Activated CD4-positive, alpha-beta T cell treated with anti-CD3 and anti-CD28 coated beads, Interleukin-2, amount 10 ng/mL, durations not matched to agents 7 days and 5 days (primary cell): ENCODE data around the gene SMIM35. TPM values are rescaled to one million over a fixed set of nuclear protein-coding genes. Genes with fewer than 3 reads are reported as not detected.
A peak's percentile ranks its signal among the peaks of the same experiment; 100 is the strongest.
"Not testable (repeated sequence)": the region's sequence is repeated elsewhere in the genome, so short reads cannot be mapped to it uniquely, and the experiment has no call there.

ENCODE experiments used
- CTCF ChIA-PET: fragments of 350-600 bp; sonication (Branson Sonifier 250); formaldehyde crosslinking; loops from one replicate; lab custom pipeline; 2021; ENCODE audit warnings: antibody characterized with exemption; lab: Charles Lee
- POLR2A ChIA-PET: fragments of 350-600 bp; sonication (Branson Sonifier 250); formaldehyde crosslinking; loops from one replicate; lab custom pipeline; 2021; ENCODE audit warnings: antibody characterized with exemption; lab: Charles Lee
- DNase-seq: peaks from one replicate; pipeline ENCODE4 v3.0.0-alpha.2; 2020
- H3K27ac Mint-ChIP-seq: one replicate; pipeline ENCODE4 v1.8.0; 2021; ENCODE audit warnings: mild to moderate bottlenecking, moderate library complexity, mixed read lengths
- H3K27me3 Mint-ChIP-seq: one replicate; pipeline ENCODE4 v1.8.0; 2021; ENCODE audit warnings: mixed read lengths
- H3K36me3 Mint-ChIP-seq: one replicate; pipeline ENCODE4 v1.8.0; 2021; ENCODE audit warnings: low read depth, mixed read lengths
- H3K4me1 Mint-ChIP-seq: one replicate; pipeline ENCODE4 v1.8.0; 2021; ENCODE audit warnings: mixed read lengths
- H3K4me3 Mint-ChIP-seq: one replicate; pipeline ENCODE4 v1.8.0; 2021; ENCODE audit warnings: mild to moderate bottlenecking, moderate library complexity, mixed read lengths
- H3K9me3 Mint-ChIP-seq: one replicate; pipeline ENCODE4 v1.8.0; 2021; ENCODE audit warnings: mixed read lengths
- total RNA-seq, 2 experiments: library from RNA; stranded (reverse); gene quantifications; one replicate each; pipeline ENCODE4 v1.2.3, GENCODE V29; 2021

Gene SMIM35
- total RNA-seq, 2 experiments from 2014 or later = 0.27 TPM

DNA sequence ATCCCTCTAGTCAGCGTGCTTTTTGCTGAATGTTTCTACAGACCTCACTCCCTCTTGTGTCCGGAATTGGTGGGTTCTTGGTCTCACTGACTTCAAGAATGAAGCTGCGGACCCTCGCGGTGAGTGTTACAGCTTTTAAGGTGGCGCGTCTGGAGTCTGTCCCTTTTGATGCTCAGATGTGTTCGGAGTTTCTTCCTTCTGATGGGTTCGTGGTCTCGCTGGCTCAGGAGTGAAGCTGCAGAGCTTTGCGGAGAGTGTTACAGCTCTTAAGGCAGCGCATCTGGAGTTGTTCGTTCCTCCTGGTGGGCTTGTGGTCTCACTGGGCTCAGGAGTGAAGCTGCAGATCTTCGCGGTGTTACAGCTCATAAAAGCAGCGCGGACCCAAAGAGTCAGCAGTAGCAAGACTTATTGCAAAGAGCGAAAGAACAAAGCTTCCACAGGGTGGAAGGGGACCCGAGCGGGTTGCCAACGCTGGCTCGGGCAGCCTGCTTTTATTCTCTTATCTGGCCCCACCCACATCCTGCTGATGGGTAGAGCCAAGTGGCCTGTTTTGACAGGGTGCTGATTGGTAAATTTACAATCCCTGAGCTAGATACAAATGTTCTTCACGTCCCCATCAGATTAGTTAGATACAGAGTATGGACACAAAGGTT lies 109.0 kb downstream of the SMIM35 start:
- peaks cover 39% of the 10 kb centered on the region for H3K36me3 Mint-ChIP-seq
- H3K4me3 Mint-ChIP-seq = peak overlapping the region; percentile 10
- ChIA-PET POLR2A (interaction anchor here (0.8 kb wide), 1 partner anchor 150 kb away, joined by 3 read pairs; no protein-coding TSS in a partner anchor), CTCF (interaction anchor here (1.0 to 3.1 kb wide), 6 partner anchors 10 to 57 kb away, joined by 3 to 11 read pairs (median 3); no protein-coding TSS in a partner anchor)
- not testable (repeated sequence) for H3K27me3 Mint-ChIP-seq, DNase-seq
- peaks cover 13% of the 10 kb centered on the region for H3K9me3 Mint-ChIP-seq
- peaks cover 65% of the 10 kb centered on the region for H3K4me1 Mint-ChIP-seq
- H3K27ac Mint-ChIP-seq = peak overlapping the region; percentile 82

DNA sequence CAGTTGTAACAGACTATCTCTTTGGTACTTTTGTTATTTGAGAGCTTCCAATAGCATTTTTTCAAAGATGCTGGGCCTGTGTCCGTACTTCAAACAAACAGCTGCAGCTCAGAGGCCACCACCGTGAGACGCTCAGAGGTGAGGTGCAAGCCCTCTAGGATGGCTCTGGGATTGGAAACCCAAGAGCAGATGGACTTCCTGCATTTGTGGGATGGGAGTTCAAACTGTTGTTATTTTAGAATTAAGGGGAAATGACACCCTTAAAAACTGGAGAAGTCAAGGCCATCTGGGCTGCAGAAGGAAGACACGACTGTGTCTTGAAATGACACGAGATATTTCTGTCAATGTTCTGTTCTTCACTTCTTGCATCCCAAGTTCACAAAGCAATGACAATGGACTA lies 109.7 kb downstream of the SMIM35 start:
- peaks cover 37% of the 10 kb centered on the region for H3K36me3 Mint-ChIP-seq
- H3K27ac Mint-ChIP-seq = peak overlapping the region; percentile 19
- peaks cover 13% of the 10 kb centered on the region for H3K9me3 Mint-ChIP-seq
- H3K4me1 Mint-ChIP-seq = peaks cover 71% of the 10 kb centered on the region
- H3K4me3 Mint-ChIP-seq = no peak overlapping the region
- DNase-seq = no peak
- H3K27me3 Mint-ChIP-seq = no peaks in the 10 kb centered on the region
- POLR2A ChIA-PET = interaction anchor here (0.8 kb wide), 1 partner anchor 149 kb away, joined by 3 read pairs; no protein-coding TSS in a partner anchor
- CTCF ChIA-PET = interaction anchor here (1.1 to 3.1 kb wide), 3 partner anchors 16 to 58 kb away, joined by 3 to 11 read pairs (median 3); no protein-coding TSS in a partner anchor

- no peak for DNase-seq
- Mint-ChIP-seq H3K36me3 (peaks cover 35% of the 10 kb centered on the region), H3K27ac (peak overlapping the region; percentile 65), H3K4me3 (no peak overlapping the region), H3K4me1 (peaks cover 71% of the 10 kb centered on the region), H3K9me3 (peaks cover 13% of the 10 kb centered on the region), H3K27me3 (no peaks in the 10 kb centered on the region)
- ChIA-PET POLR2A (no interaction called here), CTCF (interaction anchor here (0.8 to 3.5 kb wide), 7 partner anchors 10 to 77 kb away, joined by 3 to 26 read pairs (median 4); partner anchors contain the start of gene IL10RA)
These were observed 110.3 kb downstream of the SMIM35 start for GRCh38 chr11:117976445-117976844.

DNA sequence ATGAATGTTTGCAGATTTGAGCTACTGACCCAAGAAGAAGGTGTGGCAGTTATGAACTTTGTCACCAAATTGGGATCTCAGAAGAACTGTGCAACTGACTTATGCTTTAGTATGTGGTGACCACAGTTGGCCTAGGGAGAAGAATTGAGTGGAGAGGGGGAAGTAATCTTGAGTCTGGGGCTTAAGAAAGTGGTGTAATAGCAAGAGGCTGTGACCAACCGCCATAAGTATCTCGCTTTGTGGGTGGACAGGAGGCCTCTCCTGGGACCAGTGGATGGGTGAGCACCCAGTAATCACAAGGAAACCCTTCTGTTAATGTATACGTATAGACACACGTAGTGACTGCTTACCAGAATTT lies 113.3 kb downstream of the SMIM35 start:
- Mint-ChIP-seq H3K9me3 (peaks cover 13% of the 10 kb centered on the region), H3K4me1 (peaks cover 80% of the 10 kb centered on the region), H3K4me3 (no peak overlapping the region), H3K27ac (peak overlapping the region; percentile 61), H3K27me3 (no peaks in the 10 kb centered on the region), H3K36me3 (peaks cover 36% of the 10 kb centered on the region)
- CTCF ChIA-PET = interaction anchor here (0.6 to 3.5 kb wide), 5 partner anchors 9 to 166 kb away, joined by 3 to 26 read pairs (median 5); partner anchors contain the start of gene IL10RA
- POLR2A ChIA-PET = no interaction called here
- no peak for DNase-seq

GRCh38 chr11:117972629-117973502 lies 113.9 kb downstream of the SMIM35 start:
- CTCF ChIA-PET = interaction anchor here (1.4 to 3.5 kb wide), 4 partner anchors 9 to 80 kb away, joined by 5 to 26 read pairs (median 6); partner anchors contain the start of gene IL10RA
- H3K4me1 Mint-ChIP-seq = peaks cover 80% of the 10 kb centered on the region
- no peak for DNase-seq
- peaks cover 11% of the 10 kb centered on the region for H3K9me3 Mint-ChIP-seq
- H3K27me3 Mint-ChIP-seq = no peaks in the 10 kb centered on the region
- peak overlapping the region; percentile 71 for H3K27ac Mint-ChIP-seq
- peaks cover 36% of the 10 kb centered on the region for H3K36me3 Mint-ChIP-seq
- POLR2A ChIA-PET = no interaction called here
- H3K4me3 Mint-ChIP-seq = no peak overlapping the region

DNA sequence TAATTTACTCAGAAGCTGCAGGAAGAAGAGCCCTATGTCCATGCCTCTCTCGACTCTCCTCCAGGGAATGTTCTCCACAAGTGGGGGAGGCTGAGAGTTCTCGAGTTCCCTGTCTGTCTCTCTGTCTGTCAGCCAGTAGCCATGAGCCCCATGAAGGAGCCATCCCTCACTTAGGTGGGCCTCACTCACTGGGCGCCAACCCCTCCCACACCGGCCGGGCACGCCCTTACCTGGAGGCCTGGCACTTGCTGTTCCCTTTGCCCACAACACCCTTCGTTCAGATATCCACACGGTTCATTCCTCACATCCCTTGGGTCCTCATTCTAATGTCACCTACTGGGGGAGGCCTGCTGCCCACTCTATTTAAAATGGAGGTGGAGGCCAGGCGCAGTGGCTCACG lies 114.7 kb downstream of the SMIM35 start:
- no peaks in the 10 kb centered on the region for H3K27me3 Mint-ChIP-seq
- ChIA-PET CTCF (interaction anchor here (1.5 kb wide), 1 partner anchor 25 kb away, joined by 7 read pairs; no protein-coding TSS in a partner anchor), POLR2A (no interaction called here)
- peak overlapping the region; percentile 6 for H3K27ac Mint-ChIP-seq
- H3K9me3 Mint-ChIP-seq = peaks cover 5% of the 10 kb centered on the region
- peaks cover 28% of the 10 kb centered on the region for H3K36me3 Mint-ChIP-seq
- peaks cover 72% of the 10 kb centered on the region for H3K4me1 Mint-ChIP-seq
- H3K4me3 Mint-ChIP-seq = no peak overlapping the region
- no peak for DNase-seq

DNA sequence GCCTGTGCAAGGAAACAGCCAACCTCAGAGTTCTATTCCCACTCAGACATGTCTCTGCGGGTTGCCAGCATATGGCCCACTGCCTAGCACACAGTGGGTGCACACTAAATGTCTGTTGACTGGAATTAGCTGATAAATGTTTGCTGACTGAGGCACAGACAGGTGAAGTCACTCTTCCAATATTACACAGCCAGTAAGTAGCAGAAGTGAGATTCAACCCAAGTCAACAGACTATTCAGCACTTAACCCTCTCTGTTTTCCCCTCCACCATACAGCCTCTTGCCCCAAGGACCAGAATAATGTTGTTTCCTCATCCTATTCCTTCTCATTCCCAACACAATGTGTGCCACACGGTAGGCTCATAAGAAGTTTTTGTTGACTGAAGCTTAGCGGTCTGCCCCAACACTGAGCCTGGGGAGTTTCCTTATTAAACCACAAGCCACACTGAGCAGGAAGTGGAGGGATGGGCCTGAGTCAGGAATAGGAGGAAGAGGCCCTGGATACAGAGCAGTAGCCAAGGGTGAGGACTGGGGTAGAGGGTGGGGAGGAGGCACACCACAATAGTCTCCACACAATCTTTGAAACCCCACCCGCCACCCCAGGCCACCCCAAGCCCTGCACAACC lies 116.3 kb downstream of the SMIM35 start:
- CTCF ChIA-PET = interaction anchor here (0.6 to 1.6 kb wide), 5 partner anchors 10 to 354 kb away, joined by 3 to 4 read pairs (median 3); no protein-coding TSS in a partner anchor
- DNase-seq = peak; percentile 46
- H3K4me3 Mint-ChIP-seq = peak overlapping the region; percentile 5
- H3K27ac Mint-ChIP-seq = peak overlapping the region; percentile 56
- H3K36me3 Mint-ChIP-seq = peaks cover 14% of the 10 kb centered on the region
- no peaks in the 10 kb centered on the region for H3K9me3 Mint-ChIP-seq
- POLR2A ChIA-PET = no interaction called here
- H3K27me3 Mint-ChIP-seq = no peaks in the 10 kb centered on the region
- peaks cover 59% of the 10 kb centered on the region for H3K4me1 Mint-ChIP-seq

DNA sequence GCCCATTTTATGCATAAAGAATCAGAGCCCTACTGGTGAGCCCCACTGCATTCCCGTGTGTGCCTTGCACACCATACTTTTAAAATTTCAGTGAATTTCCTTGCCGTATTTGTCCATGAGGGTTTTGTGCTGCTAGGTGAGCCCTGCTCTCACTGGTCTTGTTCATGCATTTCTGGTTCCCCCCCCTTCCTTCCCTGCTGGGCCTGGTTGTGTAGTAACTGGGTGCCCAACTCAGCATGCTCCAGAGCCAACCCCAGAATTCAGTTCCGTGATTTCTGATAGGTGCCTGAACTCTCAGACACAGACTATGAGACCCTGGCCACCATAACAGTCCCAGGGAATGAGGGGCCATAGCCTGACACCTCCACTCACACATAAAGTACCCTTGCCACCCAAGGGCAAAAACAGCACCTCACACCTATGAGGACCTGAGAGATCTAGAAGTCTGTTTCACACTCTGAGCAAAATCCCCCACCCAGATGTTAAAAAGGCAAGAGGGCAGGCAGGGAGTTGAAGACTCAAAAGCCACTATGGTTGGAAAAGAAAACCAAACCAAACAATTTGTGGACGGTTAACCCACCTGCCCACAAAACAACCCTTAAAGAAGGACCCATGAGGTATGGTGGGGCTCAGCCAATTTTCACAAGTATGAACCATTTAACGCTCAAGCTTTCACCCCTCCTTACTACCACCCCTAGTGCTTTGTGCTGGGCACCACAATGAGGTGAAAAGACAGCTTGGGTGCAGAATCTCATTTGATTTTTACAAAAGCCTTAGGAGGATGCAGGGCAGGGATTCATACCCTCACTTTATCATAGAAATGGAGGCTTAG lies 117.4 kb downstream of the SMIM35 start:
- Mint-ChIP-seq H3K4me1 (peaks cover 56% of the 10 kb centered on the region), H3K36me3 (peaks cover 13% of the 10 kb centered on the region), H3K9me3 (no peaks in the 10 kb centered on the region), H3K27me3 (no peaks in the 10 kb centered on the region), H3K4me3 (no peak overlapping the region), H3K27ac (no peak overlapping the region)
- ChIA-PET POLR2A (no interaction called here), CTCF (interaction anchor here (0.6 to 1.8 kb wide), 4 partner anchors 9 to 27 kb away, joined by 3 to 5 read pairs (median 3); partner anchors contain the start of gene IL10RA)
- no peak for DNase-seq

- H3K4me1 Mint-ChIP-seq = peaks cover 36% of the 10 kb centered on the region
- peaks cover 16% of the 10 kb centered on the region for H3K36me3 Mint-ChIP-seq
- no peak overlapping the region for H3K4me3 Mint-ChIP-seq
- DNase-seq = no peak
- H3K9me3 Mint-ChIP-seq = no peaks in the 10 kb centered on the region
- no peak overlapping the region for H3K27ac Mint-ChIP-seq
- no peaks in the 10 kb centered on the region for H3K27me3 Mint-ChIP-seq
- ChIA-PET CTCF (interaction anchor here (1.2 to 2.0 kb wide), 3 partner anchors 14 to 86 kb away, joined by 3 to 7 read pairs (median 4); no protein-coding TSS in a partner anchor), POLR2A (no interaction called here)
These were observed 119.9 kb downstream of the SMIM35 start for GRCh38 chr11:117966908-117967307.

- ChIA-PET POLR2A (no interaction called here), CTCF (interaction anchor here (0.6 to 3.6 kb wide), 3 partner anchors 15 to 679 kb away, joined by 3 to 11 read pairs (median 3); no protein-coding TSS in a partner anchor)
- Mint-ChIP-seq H3K36me3 (peaks cover 36% of the 10 kb centered on the region), H3K27me3 (no peaks in the 10 kb centered on the region), H3K4me3 (no peak overlapping the region), H3K9me3 (peaks cover 25% of the 10 kb centered on the region), H3K4me1 (peaks cover 34% of the 10 kb centered on the region), H3K27ac (no peak overlapping the region)
- DNase-seq = no peak
These were observed 123.9 kb downstream of the SMIM35 start for GRCh38 chr11:117962826-117963225.

- Mint-ChIP-seq H3K27ac (no peak overlapping the region), H3K9me3 (peaks cover 33% of the 10 kb centered on the region), H3K36me3 (peaks cover 45% of the 10 kb centered on the region), H3K27me3 (no peaks in the 10 kb centered on the region), H3K4me1 (peaks cover 40% of the 10 kb centered on the region), H3K4me3 (no peak overlapping the region)
- ChIA-PET CTCF (interaction anchor here (2.1 to 3.6 kb wide), 3 partner anchors 12 to 16 kb away, joined by 11 to 14 read pairs (median 13); no protein-coding TSS in a partner anchor), POLR2A (no interaction called here)
- no peak for DNase-seq
These were observed 124.9 kb downstream of the SMIM35 start for GRCh38 chr11:117961896-117962295.
